ENCODE results near the gene RNASEH1. TPM values are rescaled to one million over a fixed set of nuclear protein-coding genes. Genes with fewer than 3 reads are reported as not detected.

RNASEH1 gene
- total RNA-seq, 1 experiment from 2014 or later: 38.2 TPM

GRCh38 chr2:3518496-3519254 lies 39.5 kb downstream of the RNASEH1 start:
- ChIA-PET POLR2A (interaction anchor here (0.7 to 1.0 kb wide), 2 partner anchors 16 to 141 kb away, joined by 4 to 7 read pairs; partner anchors contain the start of gene EIPR1), CTCF (no interaction called here)
- intact Hi-C loops (cut with micrococcal nuclease): no loop called here

DNA sequence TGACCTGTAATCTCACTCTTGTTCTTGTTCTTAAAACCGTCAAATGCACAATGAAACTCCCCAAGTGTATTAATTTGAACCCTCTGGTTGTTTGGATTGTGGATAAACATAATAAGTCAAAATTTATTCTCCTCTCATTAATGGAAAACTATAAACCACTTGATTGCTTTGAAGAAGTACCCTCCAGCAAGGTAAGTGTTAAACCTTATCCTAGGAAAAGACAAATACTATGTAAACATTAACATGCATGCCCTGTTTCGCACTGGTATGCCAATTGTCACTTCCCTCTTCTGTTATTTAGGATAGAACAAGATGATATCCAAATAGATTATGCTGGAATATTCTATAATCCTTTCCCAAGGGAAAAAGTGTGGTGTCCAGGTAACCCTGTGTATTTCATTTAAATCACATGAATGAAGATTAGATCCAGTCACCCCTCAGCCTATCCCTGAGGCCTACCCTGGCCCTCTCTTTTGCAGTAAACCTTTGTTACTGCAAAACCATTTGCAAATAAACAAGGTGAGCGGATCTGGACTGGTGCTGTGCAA lies 40.1 kb downstream of the RNASEH1 start:
- intact Hi-C loops (cut with micrococcal nuclease): no loop called here
- ATAC-seq (no peak), DNase-seq (ENCODE audit: low read depth, low spot score) (no peak)
- CTCF ChIA-PET: no interaction called here
- H3K9me2 ChIP-seq (ENCODE audit: insufficient read depth): no peaks in the 10 kb centered on the region
- H2AFZ ChIP-seq (ENCODE audit: low read depth, low read length, poor library complexity, severe bottlenecking): no peak overlapping the region
- RAD21 ChIA-PET (ENCODE audit: low non-redundant PET in 1 of 2, low total read pairs in 2 of 2, uncharacterized antibody in 2 of 2, unreplicated experiment in 2 of 2): no interaction called here
- peaks cover 11% of the 10 kb centered on the region for H3K79me2 ChIP-seq (ENCODE audit: insufficient read depth, low read length)
- H3K27ac ChIP-seq (ENCODE audit: low read depth, low read length): peak overlapping the region; percentile 57
- H4K20me1 ChIP-seq (ENCODE audit: insufficient read depth): no peaks in the 10 kb centered on the region
- no TSS peak for BruUV-seq (replicated peaks)
- no peaks in the 10 kb centered on the region for H3K36me3 ChIP-seq (ENCODE audit: control insufficient read depth in 1 of 2, insufficient read depth in 2 of 2, low read length in 2 of 2)
- no peaks in the 10 kb centered on the region for H3K27me3 ChIP-seq (ENCODE audit: insufficient read depth, low read length)
- peak overlapping the region; percentile 60 to 68 for H3K4me3 ChIP-seq (replicated peaks in 1 of 2; ENCODE audit: low read depth in 1 of 2, low read length in 2 of 2)
- H3K4me2 ChIP-seq (ENCODE audit: low read length): peak overlapping the region; percentile 79
- H3K9me3 ChIP-seq (ENCODE audit: control insufficient read depth in 1 of 2, insufficient read depth in 1 of 2, low read depth in 1 of 2, low read length in 2 of 2): 0 out of 4 replicates have a peak, but pooled peaks cover 0 to 3% of the 10 kb centered on the region in 2 experiments
- POLR2A ChIA-PET: interaction anchor here (1.0 kb wide), 1 partner anchor 140 kb away, joined by 4 read pairs; the partner anchor contains the start of gene EIPR1
- peak overlapping the region; percentile 84 for H3K9ac ChIP-seq (ENCODE audit: low read length)
- peaks cover 4 to 22% of the 10 kb centered on the region in 2 experiments; a peak in 3 of 4 replicates for H3K4me1 ChIP-seq (ENCODE audit: control insufficient read depth in 1 of 2, insufficient read depth in 2 of 2, low read length in 2 of 2)
- no peak for TF ChIP-seq SRF (IDR thresholded peaks at IDR 0.05; ENCODE audit: low read depth)
- no peak for TF ChIP-seq EGR1 (IDR thresholded peaks at IDR 0.05; ENCODE audit: low read depth)
- no peak for TF ChIP-seq ZFX (IDR thresholded peaks at IDR 0.05)
- TF ChIP-seq YY1 (IDR thresholded peaks at IDR 0.05; ENCODE audit: extremely low read depth, insufficient replicate concordance, low read depth, low read length): no peak
- no peak for TF ChIP-seq JUND (IDR thresholded peaks at IDR 0.05)
- TF ChIP-seq RAD21 (IDR thresholded peaks at IDR 0.05; ENCODE audit: low read depth): no peak
- no peak for TF ChIP-seq ZNF274 (IDR thresholded peaks at IDR 0.05; ENCODE audit: low read depth, low read length)
- no peak for TF ChIP-seq EZH2phosphoT487 (IDR thresholded peaks at IDR 0.05; ENCODE audit: borderline replicate concordance)
- TF ChIP-seq EZH2 (IDR thresholded peaks at IDR 0.05): no peak
- TF ChIP-seq CBX3 (IDR thresholded peaks at IDR 0.05; ENCODE audit: low read depth): no peak
- no peak for TF ChIP-seq POLR2AphosphoS5 (IDR thresholded peaks at IDR 0.05; ENCODE audit: low read depth, low read length)
- TF ChIP-seq SIN3A (IDR thresholded peaks at IDR 0.05; ENCODE audit: low read depth): no peak
- no peak for TF ChIP-seq SP1 (IDR thresholded peaks at IDR 0.05; ENCODE audit: low read depth)
- no peak for TF ChIP-seq CTCF (IDR thresholded peaks at IDR 0.05 in 2 of 3, conservative IDR thresholded peaks at IDR 0.05 in 1 of 3; ENCODE audit: borderline replicate concordance in 1 of 3, insufficient read depth in 1 of 3, low read depth in 2 of 3, low read length in 2 of 3)

More at GRCh38 chr2:3518496-3519254, 39.5 kb downstream of the RNASEH1 start:
- no TSS peak for BruUV-seq (replicated peaks)
- peak overlapping the region; percentile 65 for H3K27ac ChIP-seq (ENCODE audit: low read depth, low read length)
- no peaks in the 10 kb centered on the region for H4K20me1 ChIP-seq (ENCODE audit: insufficient read depth)
- ATAC-seq (peak; percentile 84), DNase-seq (ENCODE audit: low read depth, low spot score) (peak; percentile 92)
- H3K9me3 ChIP-seq (ENCODE audit: control insufficient read depth in 1 of 2, insufficient read depth in 1 of 2, low read depth in 1 of 2, low read length in 2 of 2): 0 out of 4 replicates have a peak, but pooled peaks cover 0 to 3% of the 10 kb centered on the region in 2 experiments
- no peak overlapping the region for H2AFZ ChIP-seq (ENCODE audit: low read depth, low read length, poor library complexity, severe bottlenecking)
- no peaks in the 10 kb centered on the region for H3K36me3 ChIP-seq (ENCODE audit: control insufficient read depth in 1 of 2, insufficient read depth in 2 of 2, low read length in 2 of 2)
- H3K9ac ChIP-seq (ENCODE audit: low read length): peak overlapping the region; percentile 84
- peak overlapping the region; percentile 79 for H3K4me2 ChIP-seq (ENCODE audit: low read length)
- no peaks in the 10 kb centered on the region for H3K9me2 ChIP-seq (ENCODE audit: insufficient read depth)
- peak overlapping the region; percentile 63 to 68 for H3K4me3 ChIP-seq (replicated peaks in 1 of 2; ENCODE audit: low read depth in 1 of 2, low read length in 2 of 2)
- no peaks in the 10 kb centered on the region for H3K27me3 ChIP-seq (ENCODE audit: insufficient read depth, low read length)
- peaks cover 4 to 24% of the 10 kb centered on the region in 2 experiments; a peak in 3 of 4 replicates for H3K4me1 ChIP-seq (ENCODE audit: control insufficient read depth in 1 of 2, insufficient read depth in 2 of 2, low read length in 2 of 2)
- peak; percentile 53 for TF ChIP-seq TCF7L2 (IDR thresholded peaks at IDR 0.05; ENCODE audit: borderline replicate concordance, extremely low read depth, insufficient read depth, insufficient read length)
- TF ChIP-seq RAD21 (IDR thresholded peaks at IDR 0.05; ENCODE audit: low read depth): no peak
- TF ChIP-seq EZH2phosphoT487 (IDR thresholded peaks at IDR 0.05; ENCODE audit: borderline replicate concordance): no peak
- TF ChIP-seq ATF3 (IDR thresholded peaks at IDR 0.05): peak; percentile 87; the same call in 1 of the 2 replicates
- TF ChIP-seq ELF1 (IDR thresholded peaks at IDR 0.05; ENCODE audit: borderline replicate concordance, low read depth): no peak
- TF ChIP-seq POLR2AphosphoS5 (IDR thresholded peaks at IDR 0.05; ENCODE audit: low read depth, low read length): peak; percentile 90
- no peak for TF ChIP-seq EZH2 (IDR thresholded peaks at IDR 0.05)
- TF ChIP-seq JUND (IDR thresholded peaks at IDR 0.05): no peak
- RAD21 ChIA-PET (ENCODE audit: low non-redundant PET in 1 of 2, low total read pairs in 2 of 2, uncharacterized antibody in 2 of 2, unreplicated experiment in 2 of 2): no interaction called here
- H3K79me2 ChIP-seq (ENCODE audit: insufficient read depth, low read length): peaks cover 11% of the 10 kb centered on the region
